Transverse colon (tissue), 4 donors: ENCODE data around the gene LIN7C. TPM values are rescaled to one million over a fixed set of nuclear protein-coding genes. Genes with fewer than 3 reads are reported as not detected.

Experiments
- DNase-seq: peaks from one replicate; pipeline ENCODE4 v3.0.0-alpha.2; 2019
- H3K27ac ChIP-seq, 4 donors: fragments of 200-600 bp; sonication (generic); 2 replicates each; pipeline ENCODE4 v1.5.1; 2016 to 2018; ENCODE audit warnings: inconsistent platforms in 4 of 4
- H3K27me3 ChIP-seq: fragments of 200-600 bp; sonication (generic); 2 replicates; pipeline ENCODE4 v1.5.1; 2017; ENCODE audit warnings: inconsistent platforms
- H3K36me3 ChIP-seq, 4 donors: fragments of 200-600 bp; sonication (generic); 2 replicates each; pipeline ENCODE4 v1.5.1; 2017 to 2019; ENCODE audit warnings: inconsistent platforms in 4 of 4
- H3K4me1 ChIP-seq, 4 donors: fragments of 200-600 bp; sonication (generic); 2 replicates each; pipeline ENCODE4 v1.5.1; 2017 to 2020; ENCODE audit warnings: inconsistent platforms in 4 of 4
- H3K4me3 ChIP-seq, 4 donors: fragments of 200-600 bp; sonication (generic); 1 replicate in 1 of 4; 2 replicates in 3 of 4; pipeline versions ENCODE4 v1.5.1 to v1.6.1; 2017 to 2019; ENCODE audit warnings: inconsistent platforms in 4 of 4
- H3K9me3 ChIP-seq, 2 donors: fragments of 200-600 bp; sonication (generic); 2 replicates each; pipeline ENCODE4 v1.5.1; 2017 to 2019; ENCODE audit warnings: inconsistent platforms in 2 of 2
- CTCF ChIP-seq, 5 experiments: fragments of 200-600 bp in 3 of 5; fragments of 450-650 bp in 2 of 5; sonication (generic) in 3 of 5; IDR thresholded peaks; 1 replicate in 2 of 5; 2 replicates in 3 of 5; pipeline ENCODE4 v1.5.1; 2016 to 2017; ENCODE audit warnings: antibody characterized with exemption in 5 of 5, inconsistent platforms in 3 of 5, mild to moderate bottlenecking in 2 of 5, moderate library complexity in 1 of 5
- EP300 ChIP-seq: sonication (generic); formaldehyde crosslinking; IDR thresholded peaks from one replicate; pipeline ENCODE4 v1.6.1; 2017; ENCODE audit warnings: antibody characterized with exemption, low read depth
- POLR2A ChIP-seq: fragments of 450-650 bp; IDR thresholded peaks from one replicate; pipeline ENCODE4 v1.6.1; 2016; ENCODE audit warnings: antibody characterized with exemption, mild to moderate bottlenecking, moderate library complexity
- POLR2AphosphoS5 ChIP-seq, 3 donors: sonication (generic); formaldehyde crosslinking; IDR thresholded peaks; one replicate each; pipeline ENCODE4 v1.6.1; 2016; ENCODE audit warnings: antibody characterized with exemption in 3 of 3
- WGBS, 2 donors: methylation state at CpG; one replicate each; pipeline ENCODE4 v1.1.5; 2018; ENCODE audit warnings: low coverage in 1 of 2; 5-methylcytosine and 5-hydroxymethylcytosine counted together
- in situ Hi-C, 4 donors: fragments of 200-750 bp; cut with MboI; loops; one replicate each; pipeline versions ENCODE4 v1.15.0 to v1.15.1; 2017; ENCODE audit warnings: low sequenced_read_pairs in 3 of 4, low pct_ligation_motif_present in 1 of 4, low pct_unique_long_range_greater_than_20kb in 1 of 4
- intact Hi-C: fragments of 100-400 bp; cut with DNase I; formaldehyde crosslinking; loops from one replicate; pipeline ENCODE4 v1.15.1; 2023; ENCODE audit warnings: low total_unique reads
- total RNA-seq, 4 donors: library from RNA; depleted of rRNA; stranded (reverse); fragments of >200 nt; gene quantifications; one replicate each; pipeline ENCODE4 v1.1.0, GENCODE V29; 2016

The LIN7C gene
- total RNA-seq, 4 donors from 2014 or later, result 23.1 to 49.2 (median 32.4) TPM

GRCh38 chr11:27514558-27514957, 8.0 kb upstream of the LIN7C start:
- 79 to 96% methylated on average over 3 to 4 of the region's 4 CpGs for WGBS, 2 donors
- Histone ChIP-seq H3K9me3 (no peaks in the 10 kb centered on the region), H3K4me1 (no peaks in the 10 kb centered on the region), H3K4me3 (no peak overlapping the region), H3K27me3 (no peaks in the 10 kb centered on the region), H3K36me3 (no peaks in the 10 kb centered on the region), H3K27ac (no peak overlapping the region)
- no peak for TF ChIP-seq CTCF (IDR thresholded peaks at IDR 0.05)
- TF ChIP-seq EP300, result no peak
- TF ChIP-seq POLR2A, result no peak
- TF ChIP-seq POLR2AphosphoS5 (IDR thresholded peaks at IDR 0.05), result no peak
- in situ Hi-C loops, result no loop called here
- intact Hi-C loops, result no loop called here
- no peak for DNase-seq

DNA sequence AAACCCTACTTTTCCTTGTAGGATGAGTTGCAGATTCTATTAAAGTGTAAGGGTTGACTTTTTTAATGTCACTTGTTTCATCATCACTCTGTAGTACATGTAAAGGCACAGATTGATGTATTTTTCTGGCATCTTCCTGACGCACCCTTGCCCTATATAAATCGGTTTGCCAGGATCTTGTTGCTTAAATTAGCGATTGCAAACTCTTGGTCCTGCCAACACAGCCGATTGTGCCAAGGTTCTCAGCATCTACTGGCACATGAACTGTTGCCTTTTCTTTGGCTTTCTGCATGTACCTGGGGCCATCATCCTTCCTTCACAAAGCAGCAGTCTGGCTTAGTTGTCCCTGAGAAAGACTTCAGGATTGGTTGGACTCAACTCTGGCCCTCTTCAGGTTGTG, 7.5 kb upstream of the LIN7C start:
- no peaks in the 10 kb centered on the region for H3K9me3 ChIP-seq
- H3K27ac ChIP-seq, result no peak overlapping the region
- DNase-seq, result no peak
- H3K36me3 ChIP-seq, result no peaks in the 10 kb centered on the region
- H3K27me3 ChIP-seq, result no peaks in the 10 kb centered on the region
- in situ Hi-C loops, result no loop called here
- no peak for TF ChIP-seq POLR2A
- no peak for TF ChIP-seq POLR2AphosphoS5 (IDR thresholded peaks at IDR 0.05)
- WGBS, 2 donors, result 98% methylated on average over 4 of the region's 4 CpGs; no CpG with 5 or more reads in 1 of the 2 donors
- intact Hi-C loops, result no loop called here
- H3K4me1 ChIP-seq, result no peaks in the 10 kb centered on the region
- H3K4me3 ChIP-seq, result no peak overlapping the region

GRCh38 chr11:27513389-27513788, 6.8 kb upstream of the LIN7C start:
- no peak for DNase-seq
- in situ Hi-C loops (no loop called here), intact Hi-C loops (no loop called here)
- Histone ChIP-seq H3K4me3 (no peak overlapping the region), H3K27ac (no peak overlapping the region), H3K4me1 (no peaks in the 10 kb centered on the region), H3K27me3 (no peaks in the 10 kb centered on the region), H3K36me3 (no peaks in the 10 kb centered on the region), H3K9me3 (no peaks in the 10 kb centered on the region)
- no peak for TF ChIP-seq EP300
- TF ChIP-seq POLR2A, result no peak
- no peak for TF ChIP-seq CTCF (IDR thresholded peaks at IDR 0.05)
- TF ChIP-seq POLR2AphosphoS5 (IDR thresholded peaks at IDR 0.05), result no peak
- 90 to 100% methylated on average over 2 of the region's 2 CpGs for WGBS, 2 donors

- 89 to 93% methylated on average over 2 to 3 of the region's 3 CpGs for WGBS, 2 donors
- DNase-seq, result no peak
- H3K27me3 ChIP-seq, result no peaks in the 10 kb centered on the region
- TF ChIP-seq CTCF (IDR thresholded peaks at IDR 0.05) (no peak), POLR2AphosphoS5 (IDR thresholded peaks at IDR 0.05) (no peak), POLR2A (no peak), EP300 (no peak)
- peaks cover 3 to 8% (median 4%) of the 10 kb centered on the region in 4 donors for H3K4me1 ChIP-seq
- in situ Hi-C loops (no loop called here), intact Hi-C loops (no loop called here)
- H3K36me3 ChIP-seq, result no peaks in the 10 kb centered on the region
- no peak overlapping the region for H3K4me3 ChIP-seq
- no peaks in the 10 kb centered on the region for H3K9me3 ChIP-seq
- no peak overlapping the region for H3K27ac ChIP-seq
Measured at GRCh38 chr11:27512238-27512637, 5.7 kb upstream of the LIN7C start.

DNA sequence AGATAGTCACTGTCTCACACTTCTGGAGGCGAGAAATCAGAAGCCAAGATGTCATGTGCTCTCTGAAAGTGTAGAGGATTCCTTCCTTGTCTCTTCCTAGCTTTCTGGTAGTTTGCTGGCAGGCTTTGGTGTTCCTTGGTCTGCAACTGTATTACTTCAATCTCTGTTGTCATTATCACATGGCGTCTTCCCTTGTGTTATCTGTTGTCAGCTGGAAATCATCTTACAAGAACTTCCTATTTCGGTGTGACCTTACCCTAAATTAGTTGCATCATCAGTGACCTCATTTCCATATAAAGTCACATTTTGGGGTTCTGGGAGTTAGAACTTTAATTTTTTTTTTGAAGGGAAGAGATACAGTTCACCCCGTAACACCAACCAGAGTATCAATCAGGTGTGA, 3.3 kb upstream of the LIN7C start:
- intact Hi-C loops, result no loop called here
- in situ Hi-C loops, result no loop called here

More for the DNA sequence above, 3.3 kb upstream of the LIN7C start:
- no peaks in the 10 kb centered on the region for H3K36me3 ChIP-seq
- WGBS, 2 donors, result 95 to 96% methylated on average over 3 to 4 of the region's 4 CpGs
- no peak overlapping the region for H3K4me3 ChIP-seq
- H3K9me3 ChIP-seq, result no peaks in the 10 kb centered on the region
- no peak for DNase-seq
- peaks cover 8 to 21% (median 15%) of the 10 kb centered on the region in 4 donors for H3K4me1 ChIP-seq
- TF ChIP-seq EP300 (no peak), CTCF (IDR thresholded peaks at IDR 0.05) (no peak), POLR2A (no peak), POLR2AphosphoS5 (IDR thresholded peaks at IDR 0.05) (no peak)
- no peak overlapping the region for H3K27ac ChIP-seq
- no peaks in the 10 kb centered on the region for H3K27me3 ChIP-seq
